GM12864 (cell line): ENCODE measurements around the gene RPL12.

Experiments used
- DNase-seq: peaks from one replicate; pipeline ENCODE4 v3.0.0-alpha.2; 2011; ENCODE audit warnings: low read depth
- H3K4me3 ChIP-seq: 2 replicates; pipeline ENCODE4 v1.5.1; 2011; ENCODE audit warnings: mild to moderate bottlenecking, low read depth, low read length, control low read depth
- TF ChIP-seq, protein P1 (sequence below): IDR thresholded peaks from 2 replicates; pipeline ENCODE4 v1.5.1; 2011; ENCODE audit warnings: low read depth, mild to moderate bottlenecking, moderate library complexity, low read length, control low read depth, inconsistent platforms; ENCODE audit errors: missing control alignments

Gene RPL12

DNA sequence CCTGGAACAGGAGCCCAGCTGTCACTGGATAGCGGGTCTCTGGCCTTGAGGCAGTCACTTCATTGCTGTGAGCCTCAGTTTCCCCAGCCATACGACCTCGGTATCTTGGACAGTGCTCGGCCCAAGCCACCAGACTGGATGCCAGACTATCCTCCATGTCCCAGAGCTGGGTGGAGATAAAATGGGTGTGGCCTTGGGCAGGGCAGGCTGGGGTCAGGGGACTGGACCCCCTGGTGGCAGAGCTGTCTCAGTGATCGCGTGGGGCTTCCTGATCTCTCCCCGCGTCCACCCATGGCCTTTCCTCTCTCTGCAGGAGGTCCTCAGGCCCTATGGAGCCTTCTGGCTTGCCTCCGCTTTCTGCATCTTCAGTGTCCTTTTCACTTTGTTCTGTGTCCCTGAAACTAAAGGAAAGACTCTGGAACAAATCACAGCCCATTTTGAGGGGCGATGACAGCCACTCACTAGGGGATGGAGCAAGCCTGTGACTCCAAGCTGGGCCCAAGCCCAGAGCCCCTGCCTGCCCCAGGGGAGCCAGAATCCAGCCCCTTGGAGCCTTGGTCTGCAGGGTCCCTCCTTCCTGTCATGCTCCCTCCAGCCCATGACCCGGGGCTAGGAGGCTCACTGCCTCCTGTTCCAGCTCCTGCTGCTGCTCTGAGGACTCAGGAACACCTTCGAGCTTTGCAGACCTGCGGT, 44.3 kb downstream of the RPL12 start:
- TF ChIP-seq, protein P1, sequence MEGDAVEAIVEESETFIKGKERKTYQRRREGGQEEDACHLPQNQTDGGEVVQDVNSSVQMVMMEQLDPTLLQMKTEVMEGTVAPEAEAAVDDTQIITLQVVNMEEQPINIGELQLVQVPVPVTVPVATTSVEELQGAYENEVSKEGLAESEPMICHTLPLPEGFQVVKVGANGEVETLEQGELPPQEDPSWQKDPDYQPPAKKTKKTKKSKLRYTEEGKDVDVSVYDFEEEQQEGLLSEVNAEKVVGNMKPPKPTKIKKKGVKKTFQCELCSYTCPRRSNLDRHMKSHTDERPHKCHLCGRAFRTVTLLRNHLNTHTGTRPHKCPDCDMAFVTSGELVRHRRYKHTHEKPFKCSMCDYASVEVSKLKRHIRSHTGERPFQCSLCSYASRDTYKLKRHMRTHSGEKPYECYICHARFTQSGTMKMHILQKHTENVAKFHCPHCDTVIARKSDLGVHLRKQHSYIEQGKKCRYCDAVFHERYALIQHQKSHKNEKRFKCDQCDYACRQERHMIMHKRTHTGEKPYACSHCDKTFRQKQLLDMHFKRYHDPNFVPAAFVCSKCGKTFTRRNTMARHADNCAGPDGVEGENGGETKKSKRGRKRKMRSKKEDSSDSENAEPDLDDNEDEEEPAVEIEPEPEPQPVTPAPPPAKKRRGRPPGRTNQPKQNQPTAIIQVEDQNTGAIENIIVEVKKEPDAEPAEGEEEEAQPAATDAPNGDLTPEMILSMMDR: no peak
- no peak overlapping the region for H3K4me3 ChIP-seq
- no peak for DNase-seq

DNA sequence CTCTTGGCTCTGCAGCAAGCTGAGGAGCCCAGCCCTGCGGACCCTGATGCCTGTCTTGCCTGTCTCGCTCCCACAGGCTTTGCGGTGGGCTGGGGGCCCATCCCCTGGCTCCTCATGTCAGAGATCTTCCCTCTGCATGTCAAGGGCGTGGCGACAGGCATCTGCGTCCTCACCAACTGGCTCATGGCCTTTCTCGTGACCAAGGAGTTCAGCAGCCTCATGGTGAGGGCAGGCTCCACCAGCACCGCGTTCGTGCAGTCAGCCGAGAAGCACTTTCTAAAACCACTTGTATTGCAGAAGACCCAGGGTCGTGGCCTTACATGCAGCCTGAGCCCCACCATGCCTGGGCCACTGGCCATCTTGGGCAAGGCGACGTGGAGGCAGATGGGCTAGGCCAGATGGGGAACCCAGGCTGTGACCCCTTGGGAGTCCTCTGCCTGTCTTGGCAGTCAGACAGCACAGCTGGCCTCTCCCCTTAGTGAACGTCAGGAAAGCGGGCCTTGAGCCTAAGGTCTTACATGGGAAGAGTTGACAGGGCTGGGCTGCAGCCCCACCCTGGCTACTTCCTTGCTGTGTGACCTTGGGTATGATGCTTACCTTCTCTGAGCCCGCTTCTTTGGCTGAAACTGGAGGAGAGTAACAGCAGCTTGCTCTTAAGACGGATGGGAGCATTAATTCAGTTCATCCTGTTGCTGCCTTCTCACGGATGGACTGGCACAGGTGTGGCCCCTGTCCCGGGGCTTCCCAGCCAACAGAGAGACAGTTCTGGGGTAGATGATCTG, 45.7 kb downstream of the RPL12 start:
- DNase-seq: no peak
- H3K4me3 ChIP-seq: no peak overlapping the region
- TF ChIP-seq, protein P1: no peak

DNA sequence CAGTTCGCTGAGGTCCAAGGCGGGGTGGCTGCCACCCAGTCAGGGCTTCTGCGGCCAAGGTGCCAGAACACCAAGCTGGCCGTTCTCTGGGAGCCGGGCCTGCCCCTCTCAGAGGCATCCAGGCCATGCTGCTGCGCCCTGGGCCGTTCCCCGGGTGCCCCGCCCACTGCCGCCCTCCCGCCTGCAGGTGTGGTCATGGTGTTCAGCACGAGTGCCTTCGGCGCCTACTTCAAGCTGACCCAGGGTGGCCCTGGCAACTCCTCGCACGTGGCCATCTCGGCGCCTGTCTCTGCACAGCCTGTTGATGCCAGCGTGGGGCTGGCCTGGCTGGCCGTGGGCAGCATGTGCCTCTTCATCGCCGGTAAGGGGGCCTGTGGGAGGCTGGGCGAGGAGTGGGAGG, 46.6 kb downstream of the RPL12 start:
- H3K4me3 ChIP-seq: no peak overlapping the region
- TF ChIP-seq, protein P1: no peak
- no peak for DNase-seq

DNA sequence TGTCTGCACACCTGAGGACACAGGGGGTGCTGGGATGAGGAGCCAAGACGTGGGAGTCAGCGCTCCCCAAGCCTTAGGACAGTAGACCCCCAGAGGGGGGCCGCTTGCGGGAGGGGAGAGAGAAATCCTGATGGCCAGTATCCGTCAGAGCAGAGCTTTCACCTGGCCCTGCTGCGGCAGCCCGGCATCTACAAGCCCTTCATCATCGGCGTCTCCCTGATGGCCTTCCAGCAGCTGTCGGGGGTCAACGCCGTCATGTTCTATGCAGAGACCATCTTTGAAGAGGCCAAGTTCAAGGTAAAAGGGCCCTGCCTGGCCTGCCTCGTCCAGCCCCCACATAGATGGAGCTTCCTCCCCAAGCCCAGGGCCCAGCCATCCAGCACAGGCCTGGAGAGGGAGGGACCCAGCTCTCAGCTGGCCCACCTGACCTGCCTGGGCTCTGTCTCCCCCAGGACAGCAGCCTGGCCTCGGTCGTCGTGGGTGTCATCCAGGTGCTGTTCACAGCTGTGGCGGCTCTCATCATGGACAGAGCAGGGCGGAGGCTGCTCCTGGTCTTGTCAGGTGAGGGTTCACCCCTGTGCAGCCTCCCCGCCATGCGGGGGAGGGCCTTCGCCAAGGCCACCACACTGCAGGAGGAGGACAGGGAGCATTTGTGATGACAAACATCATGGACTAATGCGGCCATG, 47.6 kb downstream of the RPL12 start:
- TF ChIP-seq, protein P1: no peak
- no peak overlapping the region for H3K4me3 ChIP-seq
- DNase-seq: no peak

DNA sequence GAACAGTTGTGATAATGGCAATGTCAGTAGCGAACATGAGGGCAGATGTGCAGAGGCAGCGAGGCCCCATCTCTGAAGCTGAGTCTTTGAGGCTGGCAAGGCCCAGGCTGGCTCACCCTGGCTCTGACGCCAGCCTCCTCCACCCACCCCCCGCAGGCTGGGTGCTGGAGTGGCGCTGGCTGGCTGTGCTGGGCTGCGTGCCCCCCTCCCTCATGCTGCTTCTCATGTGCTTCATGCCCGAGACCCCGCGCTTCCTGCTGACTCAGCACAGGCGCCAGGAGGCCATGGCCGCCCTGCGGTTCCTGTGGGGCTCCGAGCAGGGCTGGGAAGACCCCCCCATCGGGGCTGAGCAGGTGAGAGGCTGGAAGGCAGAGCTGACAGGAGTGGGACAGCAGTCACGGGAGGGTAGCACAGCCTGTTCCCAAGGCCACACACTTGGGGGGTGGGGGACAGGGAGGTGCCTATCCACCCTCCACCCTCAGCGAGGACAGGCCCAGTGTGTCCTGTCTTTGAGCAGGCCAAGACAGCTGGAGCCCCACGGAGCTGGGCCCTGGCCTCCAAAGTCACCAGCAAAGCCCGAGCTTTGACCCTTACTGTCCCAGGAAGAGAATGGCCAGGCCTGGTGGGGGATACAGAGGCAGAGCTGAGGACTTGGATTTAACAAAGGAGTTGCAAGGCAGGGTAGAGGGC, 48.7 kb downstream of the RPL12 start:
- DNase-seq: no peak
- TF ChIP-seq, protein P1: no peak
- no peak overlapping the region for H3K4me3 ChIP-seq

DNA sequence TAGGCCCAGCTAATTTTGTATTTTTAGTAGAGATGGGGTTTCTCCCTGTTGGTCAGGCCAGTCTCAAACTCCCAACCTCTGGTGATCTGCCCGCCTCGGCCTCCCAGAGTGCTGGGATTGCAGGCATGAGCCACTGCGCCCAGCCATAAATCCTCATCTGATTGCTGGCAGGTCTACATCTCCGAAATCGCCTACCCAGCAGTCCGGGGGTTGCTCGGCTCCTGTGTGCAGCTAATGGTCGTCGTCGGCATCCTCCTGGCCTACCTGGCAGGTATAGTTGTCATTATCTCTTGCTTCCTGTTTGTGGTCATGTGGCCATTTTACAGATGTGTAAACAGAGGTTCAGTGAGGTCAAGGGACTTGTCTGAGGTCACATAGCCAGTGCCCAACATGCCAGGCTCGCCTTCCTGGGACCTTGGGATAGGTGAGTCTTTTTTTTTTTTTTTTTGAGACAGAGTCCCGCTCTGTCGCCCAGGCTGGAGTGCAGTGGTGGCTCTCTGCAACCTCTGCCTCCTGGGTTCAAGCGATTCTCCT, 51.4 kb downstream of the RPL12 start:
- TF ChIP-seq, protein P1: no peak
- no peak for DNase-seq

More for the DNA sequence above, 51.4 kb downstream of the RPL12 start:
- H3K4me3 ChIP-seq: no peak overlapping the region
